Liver (tissue), 9 donors: ENCODE data around the gene PRR5L. TPM values are rescaled to one million over a fixed set of nuclear protein-coding genes. Genes with fewer than 3 reads are reported as not detected.

Source experiments
- DNase-seq: peaks from one replicate; pipeline ENCODE4 v3.0.0-alpha.2; 2017; ENCODE audit warnings: low spot score
- H3K27ac ChIP-seq, 2 donors: one replicate each; pipeline ENCODE4 v1.7.0; 2013; ENCODE audit warnings: inconsistent platforms in 2 of 2, low read length in 2 of 2, control low read depth in 1 of 2, low read depth in 1 of 2, mild to moderate bottlenecking in 1 of 2
- H3K27me3 ChIP-seq, 4 donors: one replicate each; pipeline versions ENCODE4 v1.6.1 to v1.7.0; 2013; ENCODE audit warnings: low read length in 3 of 4, inconsistent platforms in 1 of 4, mild to moderate bottlenecking in 1 of 4, moderate library complexity in 1 of 4; ENCODE audit not compliant: control insufficient read depth in 4 of 4, insufficient read depth in 4 of 4
- H3K36me3 ChIP-seq, 4 donors: one replicate each; pipeline versions ENCODE4 v1.6.1 to v1.7.0; 2013; ENCODE audit warnings: low read length in 3 of 4, mild to moderate bottlenecking in 3 of 4, low read depth in 1 of 4, moderate library complexity in 1 of 4; ENCODE audit not compliant: control insufficient read depth in 4 of 4, insufficient read depth in 3 of 4
- H3K4me1 ChIP-seq, 4 donors: one replicate each; pipeline versions ENCODE4 v1.6.1 to v1.7.0; 2013; ENCODE audit warnings: low read length in 3 of 4, mild to moderate bottlenecking in 3 of 4, moderate library complexity in 1 of 4; ENCODE audit not compliant: control insufficient read depth in 4 of 4, insufficient read depth in 4 of 4
- H3K4me3 ChIP-seq, 3 donors: one replicate each; pipeline versions ENCODE4 v1.6.1 to v1.7.0; 2013; ENCODE audit warnings: low read length in 3 of 3, control low read depth in 1 of 3, low read depth in 1 of 3, mild to moderate bottlenecking in 1 of 3
- H3K9ac ChIP-seq, 2 donors: one replicate each; pipeline ENCODE4 v1.7.0; 2013; ENCODE audit warnings: low read length in 2 of 2, mild to moderate bottlenecking in 2 of 2, moderate library complexity in 2 of 2, control low read depth in 1 of 2, low read depth in 1 of 2
- H3K9me3 ChIP-seq, 4 donors: one replicate each; pipeline versions ENCODE4 v1.6.1 to v1.7.0; 2013; ENCODE audit warnings: low read length in 3 of 4; ENCODE audit not compliant: control insufficient read depth in 4 of 4
- ATF3 ChIP-seq: IDR thresholded peaks from 2 replicates; pipeline ENCODE4 v1.6.1; 2016; ENCODE audit warnings: antibody characterized with exemption
- CTCF ChIP-seq: fragments of 150-350 bp; IDR thresholded peaks from 2 replicates; pipeline ENCODE4 v1.5.1; 2017; ENCODE audit warnings: improper control_type of control experiment, low read depth, low read length; ENCODE audit not compliant: missing input control
- EGR1 ChIP-seq, 2 donors: IDR thresholded peaks; 2 replicates each; pipeline ENCODE4 v1.6.1; 2016 to 2018; ENCODE audit warnings: antibody characterized with exemption in 2 of 2, low read depth in 2 of 2
- FOXA1 ChIP-seq: IDR thresholded peaks from 2 replicates; pipeline ENCODE4 v1.6.1; 2016; ENCODE audit warnings: antibody characterized with exemption
- FOXA2 ChIP-seq: IDR thresholded peaks from 2 replicates; pipeline ENCODE4 v1.6.1; 2016; ENCODE audit warnings: antibody characterized with exemption
- GABPA ChIP-seq, 2 donors: IDR thresholded peaks in 1 of 2; conservative IDR thresholded peaks in 1 of 2; 2 replicates each; pipeline ENCODE4 v1.6.1; 2016; ENCODE audit warnings: antibody characterized with exemption in 2 of 2, mild to moderate bottlenecking in 1 of 2, moderate library complexity in 1 of 2
- HNF4A ChIP-seq, 2 donors: conservative IDR thresholded peaks; 2 replicates each; pipeline ENCODE4 v1.6.1; 2016; ENCODE audit warnings: antibody characterized with exemption in 2 of 2, mild to moderate bottlenecking in 2 of 2
- HNF4G ChIP-seq: IDR thresholded peaks from 2 replicates; pipeline ENCODE4 v1.6.1; 2016; ENCODE audit warnings: antibody characterized with exemption
- JUND ChIP-seq, 2 donors: IDR thresholded peaks; 2 replicates each; pipeline ENCODE4 v1.6.1; 2016; ENCODE audit warnings: antibody characterized with exemption in 2 of 2
- NR2F2 ChIP-seq: IDR thresholded peaks from 2 replicates; pipeline ENCODE4 v1.6.1; 2016; ENCODE audit warnings: antibody characterized with exemption
- RAD21 ChIP-seq, 2 donors: IDR thresholded peaks; 2 replicates each; pipeline ENCODE4 v1.6.1; 2016; ENCODE audit warnings: antibody characterized with exemption in 2 of 2, mild to moderate bottlenecking in 2 of 2
- RXRA ChIP-seq, 2 donors: IDR thresholded peaks; 2 replicates each; pipeline ENCODE4 v1.6.1; 2017 to 2018; ENCODE audit warnings: antibody characterized with exemption in 2 of 2, mild to moderate bottlenecking in 1 of 2
- SP1 ChIP-seq: IDR thresholded peaks from 2 replicates; pipeline ENCODE4 v1.6.1; 2018; ENCODE audit warnings: antibody characterized with exemption, mild to moderate bottlenecking
- TAF1 ChIP-seq: conservative IDR thresholded peaks from 2 replicates; pipeline ENCODE4 v1.6.1; 2016; ENCODE audit warnings: antibody characterized with exemption, mild to moderate bottlenecking
- YY1 ChIP-seq: IDR thresholded peaks from 2 replicates; pipeline ENCODE4 v1.6.1; 2016; ENCODE audit warnings: antibody characterized with exemption, mild to moderate bottlenecking
- WGBS: extraction: QIAGEN DNeasy Blood & Tissue Kit; methylation state at CpG from one replicate; pipeline ENCODE4 v1.1.7; 2013; 5-methylcytosine and 5-hydroxymethylcytosine counted together
- polyA plus RNA-seq, 2 donors: library from polyadenylated mRNA; stranded (reverse) in 1 of 2; unstranded in 1 of 2; fragments of 200-250 nt in 1 of 2; fragments of >200 nt in 1 of 2; fragmentation: Nextera tagmentation in 1 of 2; extraction: Ambion mirVana in 1 of 2; gene quantifications; one replicate each; pipeline versions ENCODE4 v1.2.1 to v1.2.3, GENCODE V29; 2013 to 2015
- total RNA-seq, 2 donors: library from RNA; depleted of rRNA; stranded (reverse); fragments of >200 nt; gene quantifications; one replicate each; pipeline ENCODE4 v1.2.3, GENCODE V29; 2014
- TF ChIP-seq, protein P1 (sequence below): IDR thresholded peaks from 2 replicates; pipeline ENCODE4 v1.6.1; 2016; ENCODE audit warnings: antibody characterized with exemption
- TF ChIP-seq, protein P2 (sequence below): IDR thresholded peaks from 2 replicates; pipeline ENCODE4 v1.6.1; 2016; ENCODE audit warnings: antibody characterized with exemption, mild to moderate bottlenecking
- donor health status: healthy.
- donor health status: healthy.
- donor health status: healthy.
- donor health status: healthy.
- donor health status: healthy.

Gene PRR5L
- total and polyA plus RNA-seq, 4 donors, result 1.2 to 8.5 (median 4.5) TPM

GRCh38 chr11:36379653-36380052 is 83.6 kb downstream of the PRR5L start:
- Histone ChIP-seq H3K9ac (no peak overlapping the region), H3K27ac (no peak overlapping the region), H3K27me3 (peaks cover 0 to 2% (median under 1%) of the 10 kb centered on the region in 4 donors), H3K9me3 (no peaks in the 10 kb centered on the region), H3K4me1 (peaks cover 2 to 15% (median 7%) of the 10 kb centered on the region in 4 donors), H3K36me3 (no peaks in the 10 kb centered on the region), H3K4me3 (no peak overlapping the region)
- WGBS, result 92% methylated on average over 3 of the region's 3 CpGs
- no peak for DNase-seq
- TF ChIP-seq RXRA (IDR thresholded peaks at IDR 0.05), result no peak
- TF ChIP-seq YY1, result no peak
- TF ChIP-seq FOXA2, result no peak
- TF ChIP-seq CTCF, result no peak
- no peak for TF ChIP-seq HNF4A (conservative IDR thresholded peaks at IDR 0.05)
- no peak for TF ChIP-seq RAD21 (IDR thresholded peaks at IDR 0.05)
- TF ChIP-seq FOXA1, result no peak
- no peak for TF ChIP-seq HNF4G
- no peak for TF ChIP-seq TAF1
- TF ChIP-seq EGR1 (IDR thresholded peaks at IDR 0.05; ENCODE audit: low read depth in 2 of 2), result no peak
- TF ChIP-seq, protein P1, sequence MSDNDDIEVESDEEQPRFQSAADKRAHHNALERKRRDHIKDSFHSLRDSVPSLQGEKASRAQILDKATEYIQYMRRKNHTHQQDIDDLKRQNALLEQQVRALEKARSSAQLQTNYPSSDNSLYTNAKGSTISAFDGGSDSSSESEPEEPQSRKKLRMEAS, result no peak
- TF ChIP-seq, protein P2, sequence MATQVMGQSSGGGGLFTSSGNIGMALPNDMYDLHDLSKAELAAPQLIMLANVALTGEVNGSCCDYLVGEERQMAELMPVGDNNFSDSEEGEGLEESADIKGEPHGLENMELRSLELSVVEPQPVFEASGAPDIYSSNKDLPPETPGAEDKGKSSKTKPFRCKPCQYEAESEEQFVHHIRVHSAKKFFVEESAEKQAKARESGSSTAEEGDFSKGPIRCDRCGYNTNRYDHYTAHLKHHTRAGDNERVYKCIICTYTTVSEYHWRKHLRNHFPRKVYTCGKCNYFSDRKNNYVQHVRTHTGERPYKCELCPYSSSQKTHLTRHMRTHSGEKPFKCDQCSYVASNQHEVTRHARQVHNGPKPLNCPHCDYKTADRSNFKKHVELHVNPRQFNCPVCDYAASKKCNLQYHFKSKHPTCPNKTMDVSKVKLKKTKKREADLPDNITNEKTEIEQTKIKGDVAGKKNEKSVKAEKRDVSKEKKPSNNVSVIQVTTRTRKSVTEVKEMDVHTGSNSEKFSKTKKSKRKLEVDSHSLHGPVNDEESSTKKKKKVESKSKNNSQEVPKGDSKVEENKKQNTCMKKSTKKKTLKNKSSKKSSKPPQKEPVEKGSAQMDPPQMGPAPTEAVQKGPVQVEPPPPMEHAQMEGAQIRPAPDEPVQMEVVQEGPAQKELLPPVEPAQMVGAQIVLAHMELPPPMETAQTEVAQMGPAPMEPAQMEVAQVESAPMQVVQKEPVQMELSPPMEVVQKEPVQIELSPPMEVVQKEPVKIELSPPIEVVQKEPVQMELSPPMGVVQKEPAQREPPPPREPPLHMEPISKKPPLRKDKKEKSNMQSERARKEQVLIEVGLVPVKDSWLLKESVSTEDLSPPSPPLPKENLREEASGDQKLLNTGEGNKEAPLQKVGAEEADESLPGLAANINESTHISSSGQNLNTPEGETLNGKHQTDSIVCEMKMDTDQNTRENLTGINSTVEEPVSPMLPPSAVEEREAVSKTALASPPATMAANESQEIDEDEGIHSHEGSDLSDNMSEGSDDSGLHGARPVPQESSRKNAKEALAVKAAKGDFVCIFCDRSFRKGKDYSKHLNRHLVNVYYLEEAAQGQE, result no peak
- TF ChIP-seq ATF3, result no peak

DNA sequence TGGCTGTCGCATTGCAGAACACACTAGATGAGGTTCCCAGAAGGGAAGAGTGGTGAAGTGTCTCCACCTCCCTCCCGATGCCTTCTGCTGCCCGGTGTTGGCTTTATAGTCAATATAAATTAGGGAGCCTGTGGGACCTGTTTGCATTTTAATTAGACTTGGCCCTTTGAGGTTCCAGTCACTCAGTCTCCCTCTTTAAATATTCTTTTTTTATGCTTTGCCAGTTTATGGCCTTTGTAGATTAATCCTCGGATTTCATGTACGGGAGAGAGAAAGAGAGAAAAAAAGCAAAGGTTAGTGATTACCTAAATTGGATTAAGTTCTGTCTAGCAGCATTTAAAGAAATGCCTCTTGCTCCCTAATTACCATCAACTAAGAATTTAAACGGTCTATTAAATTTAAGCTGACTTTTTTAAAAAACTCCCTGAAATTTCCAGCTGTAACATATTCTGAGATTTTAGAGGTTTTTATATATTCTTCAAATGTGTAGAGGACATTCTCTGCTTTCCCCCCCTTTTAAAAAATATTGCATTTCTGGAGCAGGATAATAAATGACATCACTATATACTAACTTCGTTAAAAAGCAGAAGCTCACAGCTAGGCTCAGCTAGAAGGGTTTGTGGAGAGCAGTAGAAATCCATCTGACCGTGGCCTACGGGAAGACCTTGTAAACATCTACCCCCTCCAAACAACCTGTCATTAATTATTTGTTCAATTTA is 84.4 kb downstream of the PRR5L start:
- no peaks in the 10 kb centered on the region for H3K36me3 ChIP-seq
- H3K27me3 ChIP-seq, result peaks cover 0 to under 1% (median 0%) of the 10 kb centered on the region in 4 donors
- DNase-seq, result no peak
- no peaks in the 10 kb centered on the region for H3K9me3 ChIP-seq
- no peak overlapping the region for H3K4me3 ChIP-seq
- WGBS, result 73% methylated on average over 9 of the region's 9 CpGs
- peak overlapping the region in 1 of 2 donors; percentile 23 for H3K9ac ChIP-seq
- no peak overlapping the region for H3K27ac ChIP-seq
- H3K4me1 ChIP-seq, result peaks cover 2 to 15% (median 7%) of the 10 kb centered on the region in 4 donors
- TF ChIP-seq GABPA (IDR thresholded peaks at IDR 0.05 in 1 of 2, conservative IDR thresholded peaks at IDR 0.05 in 1 of 2) (no peak), RXRA (IDR thresholded peaks at IDR 0.05) (no peak), FOXA1 (no peak), FOXA2 (no peak), YY1 (no peak), SP1 (no peak), CTCF (no peak), JUND (IDR thresholded peaks at IDR 0.05) (no peak), EGR1 (IDR thresholded peaks at IDR 0.05; ENCODE audit: low read depth in 2 of 2) (no peak), RAD21 (IDR thresholded peaks at IDR 0.05) (no peak), TAF1 (no peak), ATF3 (no peak), NR2F2 (no peak)
- TF ChIP-seq, protein P2, result no peak
